ACHN (cell line): ENCODE data around the gene WDR73.
A peak's percentile ranks its signal among the peaks of the same experiment; 100 is the strongest.

ENCODE experiments used
- DNase-seq: peaks from one replicate; pipeline ENCODE4 v3.0.0-alpha.2; 2015
- in situ Hi-C: cut with HindIII; loops from 2 replicates; pipeline ENCODE4 v1.10.0; 2017; ENCODE audit warnings: low sequenced_read_pairs, low pct_ligation_motif_present, low pct_unique_long_range_greater_than_20kb

The WDR73 gene

GRCh38 chr15:84629033-84629432 lies 25.1 kb downstream of the WDR73 start:
- in situ Hi-C loops: no loop called here
- no peak for DNase-seq

- in situ Hi-C loops: no loop called here
- no peak for DNase-seq
Observed at GRCh38 chr15:84625123-84625522, 29.0 kb downstream of the WDR73 start.

DNA sequence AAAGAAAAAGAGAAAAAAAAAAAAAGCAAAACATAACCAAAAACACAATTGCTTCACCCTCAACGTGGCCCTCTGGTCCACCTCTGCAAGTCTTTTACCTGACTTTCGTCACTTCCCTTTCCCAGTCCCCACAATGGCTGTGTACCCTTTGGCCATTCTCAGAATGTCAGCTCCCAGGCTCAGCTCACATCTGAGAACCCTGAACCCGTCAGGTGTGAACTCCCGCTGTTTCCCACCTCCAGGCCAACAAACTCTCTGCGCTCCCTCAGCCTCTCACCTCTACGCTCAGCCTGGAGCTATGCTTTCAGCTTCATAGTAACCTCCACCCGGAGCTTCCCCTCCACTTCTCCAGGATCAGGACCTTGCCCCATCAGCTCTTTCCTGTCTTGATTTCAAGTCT lies 29.7 kb downstream of the WDR73 start:
- no peak for DNase-seq

GRCh38 chr15:84621358-84621979 lies 32.6 kb downstream of the WDR73 start:
- no peak for DNase-seq
- in situ Hi-C loops: no loop called here

More for the DNA sequence above, 29.7 kb downstream of the WDR73 start:
- in situ Hi-C loops: no loop called here

DNA sequence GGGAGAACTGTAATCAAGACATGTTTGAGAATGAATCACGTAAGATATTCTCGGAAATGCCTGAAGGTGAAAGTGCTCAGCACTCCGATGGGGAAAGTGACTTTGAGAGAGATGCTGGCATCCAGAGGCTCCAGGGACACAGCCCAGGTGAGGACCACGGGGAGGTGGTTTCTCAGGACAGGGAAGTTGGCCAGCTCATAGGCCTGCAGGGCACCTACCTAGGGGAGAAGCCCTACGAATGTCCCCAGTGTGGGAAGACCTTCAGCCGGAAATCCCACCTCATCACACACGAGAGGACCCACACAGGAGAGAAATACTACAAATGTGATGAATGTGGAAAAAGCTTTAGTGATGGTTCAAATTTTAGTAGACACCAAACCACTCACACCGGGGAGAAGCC lies 33.5 kb downstream of the WDR73 start:
- in situ Hi-C loops: no loop called here

GRCh38 chr15:84616235-84616634 lies 37.8 kb downstream of the WDR73 start:
- no peak for DNase-seq
- in situ Hi-C loops: no loop called here

More for the DNA sequence above, 33.5 kb downstream of the WDR73 start:
- no peak for DNase-seq

GRCh38 chr15:84611631-84612030 lies 42.5 kb downstream of the WDR73 start:
- in situ Hi-C loops: no loop called here
- DNase-seq: no peak

DNA sequence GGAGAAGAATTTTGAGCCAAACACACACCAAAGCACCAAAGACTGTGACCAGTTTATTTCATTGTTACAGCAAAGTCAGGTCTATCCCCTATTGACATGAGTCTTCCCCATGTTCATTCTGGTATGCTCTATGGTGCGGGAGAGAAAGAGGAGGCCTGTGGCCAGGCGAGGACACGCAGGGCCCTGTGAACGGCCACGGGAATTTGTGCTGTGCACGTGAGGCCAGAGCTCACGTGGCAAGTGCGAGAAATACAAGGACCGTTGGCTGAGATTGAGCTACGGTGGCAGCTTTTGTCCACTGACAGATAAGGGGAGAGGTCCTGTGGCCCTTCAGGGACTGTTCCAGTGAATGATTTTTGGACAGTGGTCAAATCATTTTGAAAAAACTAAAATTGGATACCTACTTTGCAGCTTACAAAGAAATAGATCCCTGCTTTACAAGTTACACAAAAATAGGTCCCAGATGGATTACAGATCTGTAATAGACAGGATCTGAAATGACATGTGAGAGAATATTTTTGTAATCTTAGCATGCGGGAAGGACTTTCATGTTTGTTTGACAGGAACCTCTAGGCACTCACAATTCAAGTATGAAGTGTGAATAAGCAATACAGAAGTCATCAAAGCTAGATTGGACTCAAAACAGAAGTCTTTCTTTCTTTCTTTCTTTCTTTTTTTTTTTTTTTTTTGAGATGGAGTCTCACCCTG lies 44.1 kb downstream of the WDR73 start:
- no peak for DNase-seq
- in situ Hi-C loops: no loop called here

- in situ Hi-C loops: no loop called here
- no peak for DNase-seq
Observed at GRCh38 chr15:84608707-84609284, 45.3 kb downstream of the WDR73 start.

DNA sequence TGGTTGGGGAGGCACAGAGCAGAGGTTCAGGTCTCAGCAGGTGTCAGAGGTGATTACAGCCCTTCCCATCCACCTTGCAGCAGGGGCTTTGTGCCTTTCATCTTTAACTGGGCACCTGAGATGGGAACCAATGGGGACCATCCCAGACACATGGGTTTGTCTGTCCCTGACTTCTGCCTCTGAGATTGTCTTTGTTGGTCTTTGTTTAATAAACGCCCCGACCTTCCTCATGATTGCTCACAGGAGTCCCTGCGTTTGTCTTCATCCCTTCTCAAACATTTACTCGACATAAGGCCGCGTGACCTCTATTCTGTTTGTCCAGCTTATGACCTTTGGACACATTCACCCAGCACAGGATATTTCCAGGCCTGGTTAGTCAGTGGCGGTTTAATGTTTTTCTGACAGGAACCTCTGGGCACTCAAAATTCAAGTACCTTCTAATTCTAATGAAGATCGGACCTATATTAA lies 47.4 kb downstream of the WDR73 start:
- in situ Hi-C loops: no loop called here
- DNase-seq: no peak

DNA sequence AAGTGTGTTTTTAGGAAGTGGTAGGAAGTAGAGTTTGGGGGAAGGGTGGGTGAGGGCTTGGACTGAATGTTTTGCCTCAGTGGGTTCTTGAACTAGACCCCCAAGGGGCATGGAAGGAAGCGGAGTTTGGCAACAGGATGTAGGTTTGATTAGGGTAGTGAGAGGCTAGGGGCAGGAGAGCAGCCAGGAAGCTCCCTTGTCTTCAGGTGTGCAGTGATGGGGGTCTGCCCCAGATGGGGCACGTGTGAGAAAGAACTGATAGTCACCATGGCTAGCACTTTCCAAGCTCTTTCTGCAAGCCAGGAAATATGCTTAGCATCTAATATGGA lies 48.6 kb downstream of the WDR73 start:
- in situ Hi-C loops: no loop called here

GRCh38 chr15:84604826-84605553 lies 49.1 kb downstream of the WDR73 start:
- no peak for DNase-seq
- in situ Hi-C loops: no loop called here

More for the DNA sequence above, 48.6 kb downstream of the WDR73 start:
- DNase-seq: no peak

DNA sequence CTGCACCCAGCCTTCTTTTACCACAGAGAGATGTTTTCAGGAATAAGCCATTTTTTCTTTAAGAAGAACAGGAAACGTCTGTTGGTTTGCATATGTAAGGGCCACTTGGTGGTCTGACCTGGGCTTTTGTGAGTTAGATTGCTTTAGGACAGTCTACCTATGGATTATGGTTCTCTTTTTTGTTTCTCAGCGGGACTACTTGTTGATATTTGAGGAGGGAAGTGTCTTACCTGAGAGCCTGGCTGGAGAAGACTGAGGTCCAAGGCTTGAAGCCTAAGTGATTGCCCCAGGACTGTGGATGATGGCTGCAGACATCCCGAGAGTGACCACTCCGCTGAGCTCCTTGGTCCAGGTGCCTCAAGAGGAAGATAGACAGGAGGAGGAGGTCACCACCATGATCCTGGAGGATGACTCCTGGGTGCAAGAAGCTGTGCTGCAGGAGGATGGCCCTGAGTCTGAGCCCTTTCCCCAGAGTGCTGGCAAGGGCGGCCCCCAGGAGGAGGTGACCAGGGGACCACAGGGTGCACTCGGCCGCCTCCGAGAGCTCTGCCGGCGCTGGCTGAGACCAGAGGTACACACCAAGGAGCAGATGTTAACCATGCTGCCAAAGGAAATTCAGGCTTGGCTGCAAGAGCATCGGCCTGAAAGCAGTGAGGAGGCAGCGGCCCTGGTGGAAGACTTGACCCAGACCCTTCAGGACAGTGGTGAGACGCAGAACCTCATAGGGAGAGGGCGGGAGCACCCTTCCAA lies 50.3 kb downstream of the WDR73 start:
- no peak for DNase-seq
- in situ Hi-C loops: no loop called here

GRCh38 chr15:84601555-84601838 lies 52.6 kb downstream of the WDR73 start:
- in situ Hi-C loops: no loop called here
- no peak for DNase-seq

DNA sequence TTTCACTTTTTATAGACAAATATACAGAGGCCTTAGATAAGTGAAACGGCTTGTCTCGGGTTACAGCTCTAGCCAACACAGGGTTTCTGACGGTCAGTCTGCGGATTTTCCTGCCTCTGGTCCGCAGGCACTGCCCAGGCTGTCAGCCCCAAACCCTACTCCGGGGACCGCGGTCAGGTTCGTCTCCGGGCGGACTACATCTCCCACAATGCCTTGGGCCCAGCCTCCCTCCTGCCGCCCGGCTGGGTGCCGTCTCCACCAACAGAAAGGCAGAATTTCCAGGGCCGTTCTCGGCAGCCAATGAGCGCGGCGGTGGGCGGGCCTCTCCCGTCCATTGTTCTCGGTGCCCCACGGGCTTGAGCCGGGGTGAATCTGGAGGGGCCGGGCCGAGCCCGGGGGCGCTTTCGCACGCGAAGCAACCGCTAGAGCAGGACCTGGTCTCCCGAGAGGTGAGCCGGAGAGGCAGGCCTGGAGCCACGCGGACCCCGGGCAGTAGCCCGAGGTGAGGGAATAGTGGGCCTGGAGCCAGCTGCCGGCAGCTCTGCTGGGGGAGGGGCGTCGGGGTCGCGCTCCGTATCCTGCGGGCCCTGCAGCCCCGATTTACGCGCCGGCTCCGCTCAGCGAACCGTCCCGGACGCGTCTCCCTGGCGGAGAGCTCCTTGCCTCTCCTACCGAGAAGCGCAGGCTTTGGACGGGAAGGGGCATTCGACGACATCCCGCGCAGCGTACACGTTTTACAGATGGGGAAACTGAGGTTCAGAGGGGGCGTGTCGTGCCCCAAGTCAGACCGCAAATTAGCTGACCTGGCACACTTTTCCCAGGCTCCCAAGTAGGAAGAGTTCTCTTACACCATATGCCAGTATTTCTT lies 53.2 kb downstream of the WDR73 start, which contains the start of gene ZSCAN2:
ZSCAN2 (plus strand) TSS at position 323 of the 868 bp plus-strand sequence. CDS start 2,919 bp downstream, outside the sequence.
- in situ Hi-C loops: no loop called here
- peak; percentile 91 for DNase-seq

DNA sequence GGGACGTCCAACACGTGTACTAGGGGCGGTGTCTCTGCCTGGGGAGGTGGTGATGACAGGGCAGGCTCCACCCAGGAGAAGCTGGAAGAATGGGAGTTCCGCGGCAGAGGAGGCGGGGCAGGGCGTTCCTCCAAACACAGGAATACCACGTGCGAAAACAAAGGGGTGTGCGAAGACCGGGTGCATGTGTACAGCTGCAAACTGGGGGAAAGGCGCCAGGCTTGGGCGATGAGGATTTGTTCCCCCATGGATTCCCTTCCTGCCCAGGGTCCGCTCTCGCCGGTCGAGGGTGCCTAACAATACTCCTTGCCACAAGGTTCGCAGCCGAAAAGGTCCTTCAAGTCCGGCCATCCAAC lies 53.8 kb downstream of the WDR73 start:
- DNase-seq: peak; percentile 77
- in situ Hi-C loops: no loop called here

DNA sequence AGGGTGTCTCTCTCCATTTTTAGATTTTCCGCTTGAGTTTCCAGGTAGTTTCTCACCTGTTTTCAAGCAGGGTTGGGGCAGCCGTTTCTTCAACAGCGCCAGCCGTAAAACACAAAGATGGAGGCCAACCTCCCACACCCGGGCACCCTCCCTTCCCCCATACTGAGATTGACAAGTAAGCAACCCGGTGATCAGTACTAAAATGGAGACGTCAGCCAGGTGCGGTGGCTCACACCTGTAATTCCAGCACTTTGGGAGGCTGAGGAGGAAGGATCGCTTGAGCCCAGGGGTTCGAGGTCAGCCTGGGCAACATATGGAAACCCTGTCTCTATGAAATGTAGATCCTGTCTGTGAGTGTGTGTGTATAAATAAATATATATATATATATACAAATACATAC lies 54.2 kb downstream of the WDR73 start:
- in situ Hi-C loops: no loop called here
- no peak for DNase-seq

DNA sequence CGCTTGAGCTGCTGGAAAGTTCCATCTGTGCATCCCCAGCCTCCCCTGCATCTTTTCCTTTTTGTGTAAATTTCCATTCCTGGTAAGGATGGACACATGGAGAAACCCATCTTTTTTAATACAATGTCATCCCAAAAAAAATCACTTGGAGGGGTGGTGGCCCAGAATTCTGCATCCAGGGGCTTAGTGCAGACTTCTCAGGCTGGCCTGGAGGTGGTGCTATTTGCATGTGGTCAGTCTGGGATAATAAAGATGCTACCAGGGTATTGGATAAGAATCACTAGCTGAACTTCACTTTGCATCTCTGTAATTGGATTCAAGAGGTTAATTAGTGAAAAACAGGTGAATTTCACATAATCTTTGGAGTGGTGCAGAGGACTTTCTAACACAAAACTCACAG lies 55.1 kb downstream of the WDR73 start:
- DNase-seq: peak; percentile 54
- in situ Hi-C loops: no loop called here
